ENCODE data around the gene PCNT. TPM values are rescaled to one million over a fixed set of nuclear protein-coding genes. Genes with fewer than 3 reads are reported as not detected.

The PCNT gene
- total RNA-seq, 4 donors from 2014 or later = 42.8 to 58.6 (median 45.9) TPM

DNA sequence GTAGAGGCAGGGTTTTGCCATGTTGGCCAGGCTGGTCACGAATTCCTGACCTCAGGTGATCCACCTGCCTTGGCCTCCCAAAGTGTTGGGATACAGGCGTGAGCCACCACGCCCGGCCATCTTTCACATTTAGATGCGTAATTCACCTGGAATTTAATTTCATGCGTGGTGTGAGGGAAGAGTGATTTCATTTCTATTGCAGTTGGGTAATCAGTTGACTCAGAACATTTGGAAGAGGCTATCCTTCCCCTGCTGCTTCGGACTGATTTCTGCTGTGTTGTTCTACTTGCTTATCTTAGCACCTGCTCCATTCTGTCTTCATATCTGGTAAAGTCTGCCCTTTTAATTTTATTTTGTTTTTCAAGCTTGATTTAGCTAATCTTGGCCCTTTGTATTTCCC is 153.8 kb downstream of the PCNT start:
- Histone ChIP-seq H3K4me1 (peaks cover 0 to under 1% (median 0%) of the 10 kb centered on the region in 4 donors), H3K27me3 (no peaks in the 10 kb centered on the region)
- WGBS, 2 donors = 94% methylated on average over 7 of the region's 7 CpGs

DNA sequence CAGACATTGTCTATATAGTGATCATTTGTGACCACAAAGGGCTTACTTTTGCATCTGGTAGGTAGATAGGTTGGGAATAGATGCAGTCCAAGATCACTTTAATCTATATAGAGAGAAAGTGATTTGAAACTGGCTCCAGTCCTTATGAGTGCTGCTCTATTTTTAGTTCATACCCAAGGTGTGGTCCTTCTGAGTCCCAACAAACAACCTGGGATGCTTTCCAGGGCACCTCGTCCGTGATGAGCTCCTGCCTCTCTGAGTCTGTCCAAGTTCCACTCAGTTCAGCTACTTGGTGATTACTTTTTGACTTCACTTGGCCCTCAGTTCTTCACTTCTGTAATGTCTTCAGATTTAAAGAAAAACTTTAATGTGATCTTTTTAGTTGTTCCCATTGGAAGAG is 155.0 kb downstream of the PCNT start:
- DNase-seq (ENCODE audit: low spot score in 2 of 2) = no peak
- WGBS, 2 donors = 59 to 60% methylated on average over 2 of the region's 2 CpGs
- Histone ChIP-seq H3K4me1 (peaks cover 0 to 6% (median 0%) of the 10 kb centered on the region in 4 donors), H3K27ac (no peak overlapping the region), H3K27me3 (no peaks in the 10 kb centered on the region), H3K4me3 (no peak overlapping the region), H3K36me3 (peaks cover 0 to 5% (median 0%) of the 10 kb centered on the region in 3 donors), H3K9me3 (no peaks in the 10 kb centered on the region)
- TF ChIP-seq POLR2A (IDR thresholded peaks at IDR 0.05) = no peak
- no peak for TF ChIP-seq EP300 (IDR thresholded peaks at IDR 0.05)
- TF ChIP-seq CTCF (IDR thresholded peaks at IDR 0.05) = no peak

More for the DNA sequence above, 153.8 kb downstream of the PCNT start:
- H3K27ac ChIP-seq = no peak overlapping the region
- no peak overlapping the region for H3K4me3 ChIP-seq
- H3K9me3 ChIP-seq = no peaks in the 10 kb centered on the region
- DNase-seq (ENCODE audit: low spot score in 2 of 2) = no peak
- H3K36me3 ChIP-seq = peaks cover 0 to 5% (median 0%) of the 10 kb centered on the region in 3 donors
- TF ChIP-seq CTCF (IDR thresholded peaks at IDR 0.05) = no peak
- no peak for TF ChIP-seq EP300 (IDR thresholded peaks at IDR 0.05)
- no peak for TF ChIP-seq POLR2A (IDR thresholded peaks at IDR 0.05)

GRCh38 chr21:46480466-46480865 is 156.5 kb downstream of the PCNT start:
- Histone ChIP-seq H3K9me3 (no peaks in the 10 kb centered on the region), H3K27ac (no peak overlapping the region), H3K36me3 (peaks cover 0 to 5% (median 0%) of the 10 kb centered on the region in 3 donors), H3K4me1 (peaks cover 0 to 6% (median 0%) of the 10 kb centered on the region in 4 donors), H3K4me3 (no peak overlapping the region), H3K27me3 (no peaks in the 10 kb centered on the region)
- WGBS, 2 donors = 90 to 92% methylated on average over 5 of the region's 5 CpGs
- TF ChIP-seq POLR2A (IDR thresholded peaks at IDR 0.05) (no peak), EP300 (IDR thresholded peaks at IDR 0.05) (no peak), CTCF (IDR thresholded peaks at IDR 0.05) (no peak)
- DNase-seq (ENCODE audit: low spot score in 2 of 2) = no peak

DNA sequence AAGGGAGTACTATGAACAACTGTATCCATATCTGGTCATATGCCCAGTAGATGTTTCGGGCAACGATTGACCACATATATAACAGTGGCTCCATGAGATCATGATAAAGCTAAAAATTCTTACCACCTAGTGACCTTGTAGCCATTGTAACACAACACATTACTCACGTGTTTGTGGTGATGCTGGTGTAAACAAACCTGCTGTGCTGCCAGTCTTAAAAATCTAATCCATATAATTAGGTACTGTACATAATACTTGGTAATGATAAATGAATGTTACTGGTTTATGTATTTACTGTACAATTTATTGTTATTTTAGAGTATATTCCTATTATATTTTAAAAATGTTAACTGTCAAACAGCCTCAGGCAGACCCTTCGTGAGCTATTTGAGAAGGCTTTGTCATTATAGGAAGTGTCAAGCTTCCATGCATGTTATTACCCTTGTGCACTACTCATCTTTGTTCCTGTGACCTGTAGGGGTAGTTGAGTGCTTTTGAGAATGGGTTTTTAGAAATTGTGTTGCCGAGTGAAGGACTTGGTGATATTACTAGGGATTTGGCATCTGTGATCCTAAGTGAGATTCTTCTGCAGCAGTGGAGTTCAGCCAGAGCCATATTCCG is 158.4 kb downstream of the PCNT start:
- Histone ChIP-seq H3K9me3 (no peaks in the 10 kb centered on the region), H3K27ac (no peak overlapping the region), H3K36me3 (peaks cover 0 to 19% (median 0%) of the 10 kb centered on the region in 3 donors), H3K4me1 (peaks cover 0 to 6% (median 0%) of the 10 kb centered on the region in 4 donors), H3K4me3 (no peak overlapping the region), H3K27me3 (no peaks in the 10 kb centered on the region)
- DNase-seq (ENCODE audit: low spot score in 2 of 2) = no peak
- TF ChIP-seq POLR2A (IDR thresholded peaks at IDR 0.05) (no peak), CTCF (IDR thresholded peaks at IDR 0.05) (no peak), EP300 (IDR thresholded peaks at IDR 0.05) (no peak)
- WGBS, 2 donors = 86 to 91% methylated on average over 6 of the region's 6 CpGs

DNA sequence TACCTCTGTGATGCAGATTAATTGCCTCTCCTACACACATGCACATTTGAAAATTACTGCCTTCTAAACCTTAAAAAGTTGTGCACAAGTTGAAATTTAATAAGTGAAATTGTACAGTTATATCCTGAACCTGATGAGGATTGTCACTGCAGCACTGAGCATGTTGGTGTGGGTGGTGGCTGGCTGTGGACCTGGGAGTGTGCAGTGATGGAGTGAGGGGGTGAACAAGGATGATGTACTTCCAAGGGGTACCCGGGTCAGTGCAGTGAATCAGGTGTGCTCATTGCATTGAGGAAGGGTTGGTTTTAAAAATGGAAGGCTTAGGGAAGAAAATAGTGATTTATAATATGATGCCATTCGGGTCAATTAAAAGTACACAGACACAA is 158.9 kb downstream of the PCNT start:
- Histone ChIP-seq H3K9me3 (no peaks in the 10 kb centered on the region), H3K4me1 (peaks cover 0 to 6% (median 0%) of the 10 kb centered on the region in 4 donors), H3K27ac (no peak overlapping the region), H3K36me3 (peaks cover 0 to 20% (median 0%) of the 10 kb centered on the region in 3 donors), H3K27me3 (no peaks in the 10 kb centered on the region), H3K4me3 (no peak overlapping the region)
- 79 to 88% methylated on average over 2 of the region's 2 CpGs for WGBS, 2 donors
- no peak for TF ChIP-seq POLR2A (IDR thresholded peaks at IDR 0.05)
- no peak for DNase-seq (ENCODE audit: low spot score in 2 of 2)

Measured in tibial nerve (tissue), 4 donors.